Effector memory CD4-positive, alpha-beta T cell (primary cell): Measurements from ENCODE around the gene KRTAP2-4.
"Not testable (repeated sequence)": the region's sequence is repeated elsewhere in the genome, so short reads cannot be mapped to it uniquely, and the experiment has no call there.

Source experiments
- DNase-seq, 3 donors: peaks; one replicate each; pipeline ENCODE4 v3.0.0-alpha.2; 2020
- H3K27ac ChIP-seq: 2 replicates; pipeline ENCODE4 v1.7.0; 2013; ENCODE audit warnings: mild to moderate bottlenecking, low read length, moderate library complexity; ENCODE audit not compliant: insufficient read depth, poor library complexity, severe bottlenecking
- H3K27me3 ChIP-seq: replicated peaks from 2 replicates; pipeline ENCODE4 v1.7.0; 2013; ENCODE audit warnings: mild to moderate bottlenecking, low read length; ENCODE audit not compliant: insufficient read depth, control insufficient read depth, poor library complexity, severe bottlenecking
- H3K36me3 ChIP-seq: 2 replicates; pipeline ENCODE4 v1.7.0; 2013; ENCODE audit warnings: mild to moderate bottlenecking, low read length, moderate library complexity; ENCODE audit not compliant: control insufficient read depth, insufficient read depth
- H3K4me1 ChIP-seq: 2 replicates; pipeline ENCODE4 v1.7.0; 2013; ENCODE audit warnings: low read length, mild to moderate bottlenecking; ENCODE audit not compliant: control insufficient read depth, insufficient read depth, poor library complexity, severe bottlenecking
- H3K4me3 ChIP-seq: 2 replicates; pipeline ENCODE4 v1.7.0; 2013; ENCODE audit warnings: low read length, low read depth, mild to moderate bottlenecking; ENCODE audit not compliant: insufficient read depth, poor library complexity, severe bottlenecking
- H3K9me3 ChIP-seq: 2 replicates; pipeline ENCODE4 v1.7.0; 2013; ENCODE audit warnings: mild to moderate bottlenecking, low read length, moderate library complexity; ENCODE audit not compliant: control insufficient read depth

The KRTAP2-4 gene

GRCh38 chr17:41071606-41072360, 6.1 kb upstream of the KRTAP2-4 start:
- H3K36me3 ChIP-seq: no peaks in the 10 kb centered on the region
- H3K9me3 ChIP-seq: no peaks in the 10 kb centered on the region
- no peaks in the 10 kb centered on the region for H3K4me1 ChIP-seq
- H3K27ac ChIP-seq: no peak overlapping the region
- H3K4me3 ChIP-seq: no peak overlapping the region
- DNase-seq: no peak
- peaks cover 7% of the 10 kb centered on the region for H3K27me3 ChIP-seq

DNA sequence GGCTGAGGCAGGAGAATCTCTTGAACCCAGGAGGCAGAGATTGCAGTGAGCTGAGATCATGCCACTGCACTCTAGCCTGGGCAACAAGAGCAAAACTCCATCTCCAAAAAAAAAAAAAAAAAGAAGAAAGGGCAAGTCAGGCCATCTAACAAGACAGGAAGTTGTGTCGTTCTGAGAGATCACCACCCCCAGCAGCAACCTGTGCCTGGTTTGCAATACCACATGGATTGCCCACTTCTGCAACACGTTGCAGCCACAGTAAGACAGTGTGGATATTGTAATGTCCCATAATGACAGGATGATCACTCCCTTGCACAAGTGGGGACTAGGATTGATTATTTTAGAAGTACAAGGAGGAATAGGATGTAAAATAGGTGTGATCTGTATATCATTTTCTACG, 3.4 kb upstream of the KRTAP2-4 start:
- Histone ChIP-seq H3K27ac (no peak overlapping the region), H3K27me3 (no peaks in the 10 kb centered on the region), H3K9me3 (no peaks in the 10 kb centered on the region), H3K36me3 (no peaks in the 10 kb centered on the region), H3K4me1 (no peaks in the 10 kb centered on the region), H3K4me3 (no peak overlapping the region)
- no peak for DNase-seq

DNA sequence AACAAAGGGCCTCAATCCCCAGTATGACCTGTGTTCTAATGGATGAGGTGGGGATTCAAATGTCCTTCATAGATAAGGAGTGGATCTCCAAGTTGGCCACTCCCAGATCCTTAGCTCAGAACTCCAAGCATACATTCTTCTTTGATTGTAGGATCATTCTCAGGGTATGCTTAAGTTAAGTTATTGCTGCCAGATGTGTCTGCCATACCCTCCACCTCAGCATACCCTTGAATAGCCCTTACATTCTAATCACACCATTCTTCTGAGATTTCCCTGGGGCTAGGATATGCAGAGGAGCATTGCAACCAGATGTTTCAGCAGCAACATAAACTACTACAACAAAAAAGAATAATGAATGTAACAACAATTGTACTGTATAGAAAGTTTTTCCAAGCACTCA, 1.6 kb upstream of the KRTAP2-4 start:
- H3K27ac ChIP-seq: no peak overlapping the region
- H3K4me3 ChIP-seq: no peak overlapping the region
- H3K4me1 ChIP-seq: no peaks in the 10 kb centered on the region
- H3K27me3 ChIP-seq: no peaks in the 10 kb centered on the region
- no peaks in the 10 kb centered on the region for H3K9me3 ChIP-seq
- DNase-seq: no peak
- H3K36me3 ChIP-seq: no peaks in the 10 kb centered on the region

GRCh38 chr17:41065016-41065689, 526 bp downstream of the KRTAP2-4 start:
- H3K27me3 ChIP-seq, DNase-seq, H3K36me3 ChIP-seq, H3K9me3 ChIP-seq, H3K27ac ChIP-seq, H3K4me3 ChIP-seq, H3K4me1 ChIP-seq: not testable (repeated sequence)

GRCh38 chr17:41064301-41064700, 1.4 kb downstream of the KRTAP2-4 start:
- H3K4me1 ChIP-seq: no peaks in the 10 kb centered on the region
- no peaks in the 10 kb centered on the region for H3K9me3 ChIP-seq
- no peak overlapping the region for H3K4me3 ChIP-seq
- DNase-seq: no peak
- H3K27ac ChIP-seq: no peak overlapping the region
- H3K27me3 ChIP-seq: peaks cover 2% of the 10 kb centered on the region
- no peaks in the 10 kb centered on the region for H3K36me3 ChIP-seq

DNA sequence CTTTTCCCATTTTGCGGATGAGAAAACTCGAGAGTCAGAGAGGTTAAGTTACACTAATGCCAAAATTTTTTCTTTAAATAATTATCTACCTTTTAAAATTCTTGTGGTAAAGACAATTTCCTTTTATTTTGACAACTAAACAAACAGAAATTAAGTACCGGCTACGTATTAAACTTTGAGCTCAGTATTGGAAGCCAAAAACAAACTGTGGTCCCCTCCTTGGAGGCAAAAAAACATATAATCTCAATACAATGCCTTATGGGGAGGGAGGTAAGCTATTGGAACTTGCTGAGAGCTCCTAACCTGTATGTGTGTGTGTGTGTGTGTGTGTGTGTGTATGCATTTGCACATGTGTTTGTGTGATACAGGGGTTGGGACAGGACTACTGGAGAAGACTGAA, 2.2 kb downstream of the KRTAP2-4 start:
- Histone ChIP-seq H3K27me3 (peaks cover 2% of the 10 kb centered on the region), H3K4me3 (no peak overlapping the region), H3K36me3 (no peaks in the 10 kb centered on the region), H3K27ac (no peak overlapping the region), H3K4me1 (no peaks in the 10 kb centered on the region), H3K9me3 (no peaks in the 10 kb centered on the region)
- DNase-seq: no peak

GRCh38 chr17:41061964-41062363, 3.7 kb downstream of the KRTAP2-4 start:
- no peak for DNase-seq

GRCh38 chr17:41060052-41060604, 5.6 kb downstream of the KRTAP2-4 start, which contains the start of gene KRTAP2-3:
KRTAP2-3 (minus strand) TSS chr17:41060114; CDS start chr17:41060050, 64 bp downstream.
- Histone ChIP-seq H3K27me3 (peaks cover 2% of the 10 kb centered on the region), H3K36me3 (no peaks in the 10 kb centered on the region), H3K4me1 (no peaks in the 10 kb centered on the region), H3K4me3 (no peak within 1 kb of the TSS), H3K27ac (no peak within 1 kb of the TSS), H3K9me3 (no peaks in the 10 kb centered on the region)
- no peak for DNase-seq

More at GRCh38 chr17:41061964-41062363, 3.7 kb downstream of the KRTAP2-4 start:
- Histone ChIP-seq H3K27ac (no peak overlapping the region), H3K27me3 (peaks cover 2% of the 10 kb centered on the region), H3K9me3 (no peaks in the 10 kb centered on the region), H3K36me3 (no peaks in the 10 kb centered on the region), H3K4me1 (no peaks in the 10 kb centered on the region), H3K4me3 (no peak overlapping the region)

DNA sequence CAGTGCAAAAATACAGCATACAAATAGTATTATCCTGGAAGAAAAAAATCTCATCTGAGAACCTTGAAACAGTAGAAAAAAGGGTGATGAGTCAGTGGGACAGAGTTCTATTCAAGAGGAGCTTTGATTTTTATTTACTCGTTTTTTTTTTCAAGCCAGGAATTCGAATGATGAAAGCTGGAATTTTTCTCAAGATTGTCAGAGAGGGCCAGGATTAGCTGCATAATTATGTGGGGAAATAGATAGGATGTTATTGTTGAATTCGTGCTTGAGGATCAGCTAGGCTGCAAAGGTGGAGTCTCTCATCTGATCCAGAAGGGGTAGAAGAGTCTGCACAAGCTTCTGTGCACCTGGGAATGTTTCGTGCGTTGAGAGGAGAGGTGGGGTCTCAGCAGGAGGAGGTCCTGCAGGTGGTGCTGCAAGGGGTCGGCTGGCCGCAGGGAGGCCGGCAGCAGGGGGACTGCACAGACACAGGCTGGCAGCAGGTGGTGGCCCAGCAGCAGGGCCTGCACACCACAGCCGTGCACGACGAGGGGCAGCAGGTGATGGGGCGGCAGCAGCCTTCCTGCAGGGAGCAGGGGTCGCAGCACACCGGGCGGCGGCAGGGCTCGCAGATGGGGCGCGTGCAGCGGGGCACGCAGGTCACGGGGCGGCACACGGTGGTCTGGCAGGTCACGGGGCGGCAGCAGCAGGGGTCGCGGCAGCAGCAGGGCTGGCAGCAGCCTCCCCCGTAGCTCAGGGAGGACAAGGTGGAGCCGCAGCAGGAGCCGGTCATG, 6.2 kb downstream of the KRTAP2-4 start:
- not testable (repeated sequence) for H3K4me1 ChIP-seq, H3K36me3 ChIP-seq, H3K27me3 ChIP-seq, H3K9me3 ChIP-seq, H3K27ac ChIP-seq, H3K4me3 ChIP-seq, DNase-seq
